K562 (cell line): ENCODE results near the gene RPTOR. TPM values are rescaled to one million over a fixed set of nuclear protein-coding genes. Genes with fewer than 3 reads are reported as not detected.

Experiments
- ATAC-seq: fragments of 200-7000 bp; cut with Tn5 transposase; 3 replicates; pipeline ENCODE4 v1.9.1; 2020; ENCODE audit warnings: moderate library complexity
- BruUV-seq: library from RNA; stranded (reverse); fragments of 400-500 nt; replicated peaks from 2 replicates; lab custom pipeline; 2021; lab: Mats Ljungman, UMichigan
- CTCF ChIA-PET: fragments of 300-600 bp; formaldehyde crosslinking; extraction: SDS; loops from one replicate; lab custom pipeline; 2021; ENCODE audit warnings: low intra/inter-chr PET ratio; lab: Yijun Ruan, JAX
- POLR2A ChIA-PET: fragments of 300-600, 350-650 bp; sonication (Branson Sonifier 250); formaldehyde crosslinking; extraction: SDS; loops from one replicate; lab custom pipeline; 2021; ENCODE audit warnings: antibody characterized with exemption, inconsistent platforms; lab: Yijun Ruan, JAX
- DNase-seq, 4 experiments: peaks; one replicate each; pipeline versions ENCODE4 v3.0.0 to v3.0.0-alpha.2; 2011 to 2018; ENCODE audit warnings: low spot score in 3 of 4, mixed read lengths in 3 of 4; ENCODE audit errors: extremely low read depth in 1 of 4
- FAIRE-seq: peaks from 2 replicates; lab custom pipeline; 2011; peaks lifted over from hg19 to GRCh38; lab: Jason Lieb, UNC
- H2AFZ ChIP-seq: 2 replicates; pipeline ENCODE4 v1.6.0; 2011; ENCODE audit warnings: low read depth, low read length, control low read depth, inconsistent platforms
- H3K27ac ChIP-seq: fragments of 200-600 bp; 3 replicates; pipeline ENCODE4 v1.8.0; 2011; ENCODE audit warnings: low read depth, mild to moderate bottlenecking, control low read depth, inconsistent platforms, low read length, moderate library complexity, mixed read lengths; ENCODE audit errors: extremely low read depth
- H3K27me3 ChIP-seq, 2 experiments: fragments of 300-600 bp in 1 of 2; 2 replicates in 1 of 2; 3 replicates in 1 of 2; pipeline versions ENCODE4 v1.6.0 to v1.8.0; 2011; ENCODE audit warnings: inconsistent platforms in 2 of 2, low read length in 2 of 2, mild to moderate bottlenecking in 1 of 2, mixed read lengths in 1 of 2, moderate library complexity in 1 of 2; ENCODE audit not compliant: control insufficient read depth in 2 of 2, insufficient read depth in 2 of 2
- H3K36me3 ChIP-seq: fragments of 300-600 bp; 3 replicates; pipeline ENCODE4 v1.8.0; 2011; ENCODE audit warnings: mild to moderate bottlenecking, low read length, inconsistent platforms; ENCODE audit not compliant: control insufficient read depth, insufficient read depth
- H3K4me1 ChIP-seq, 2 experiments: fragments of 200-600 bp in 1 of 2; replicated peaks in 1 of 2; 2 replicates in 1 of 2; 3 replicates in 1 of 2; pipeline versions ENCODE4 v1.5.1 to v1.8.0; 2011; ENCODE audit warnings: inconsistent platforms in 2 of 2, low read length in 2 of 2, mild to moderate bottlenecking in 1 of 2, mixed read lengths in 1 of 2, moderate library complexity in 1 of 2; ENCODE audit not compliant: control insufficient read depth in 2 of 2, insufficient read depth in 2 of 2
- H3K4me2 ChIP-seq: 2 replicates; pipeline ENCODE4 v1.6.1; 2011; ENCODE audit warnings: low read length, control low read depth, inconsistent platforms, mixed read lengths; ENCODE audit not compliant: insufficient read depth
- H3K4me3 ChIP-seq: fragments of 200-600 bp; sonication (generic), shearing (Covaris generic); 2 replicates; pipeline ENCODE4 v1.5.1; 2016; ENCODE audit warnings: control low read depth, inconsistent platforms
- H3K79me2 ChIP-seq: fragments of 200-600 bp; 3 replicates; pipeline ENCODE4 v1.8.0; 2011; ENCODE audit warnings: low read length, inconsistent platforms; ENCODE audit not compliant: control insufficient read depth, insufficient read depth
- H3K9ac ChIP-seq, 2 experiments: 2 replicates each; pipeline versions ENCODE4 v1.6.0 to v1.6.1; 2011; ENCODE audit warnings: low read depth in 2 of 2, low read length in 2 of 2, control low read depth in 1 of 2, inconsistent platforms in 1 of 2, mild to moderate bottlenecking in 1 of 2, mixed read lengths in 1 of 2; ENCODE audit not compliant: insufficient read depth in 1 of 2
- H3K9me1 ChIP-seq: one replicate; pipeline ENCODE4 v1.6.0; 2011; ENCODE audit warnings: inconsistent platforms, mild to moderate bottlenecking, low read length, moderate library complexity; ENCODE audit not compliant: control insufficient read depth, insufficient read depth
- H3K9me3 ChIP-seq: replicated peaks from 2 replicates; pipeline ENCODE4 v1.5.1; 2011; ENCODE audit warnings: low read depth, low read length, inconsistent platforms; ENCODE audit not compliant: control insufficient read depth, insufficient read depth
- H4K20me1 ChIP-seq: replicated peaks from 2 replicates; pipeline ENCODE4 v1.6.1; 2011; ENCODE audit warnings: low read length, inconsistent platforms, mixed read lengths; ENCODE audit not compliant: control insufficient read depth, insufficient read depth
- CBFA2T2 ChIP-seq: fragments of 450-650 bp; conservative IDR thresholded peaks from 2 replicates; pipeline ENCODE4 v1.6.1; 2017; ENCODE audit warnings: mild to moderate bottlenecking
- CREM ChIP-seq: IDR thresholded peaks from 2 replicates; pipeline ENCODE4 v1.6.1; 2014; ENCODE audit warnings: antibody characterized with exemption, low read depth
- ELF1 ChIP-seq: fragments of 200-800 bp; sonication (Bioruptor generic); IDR thresholded peaks from 2 replicates; pipeline ENCODE4 v1.6.1; 2016; ENCODE audit warnings: missing genetic modification characterization, missing compliant biosample characterization
- ESRRB ChIP-seq: fragments of 250-450 bp; sonication (Bioruptor Pico); IDR thresholded peaks from 2 replicates; pipeline ENCODE4 v1.5.0; 2020; ENCODE audit warnings: mild to moderate bottlenecking, moderate library complexity, borderline replicate concordance
- KAT2B ChIP-seq: IDR thresholded peaks from one replicate; pipeline ENCODE4 v1.6.1; 2012; ENCODE audit warnings: low read depth, mild to moderate bottlenecking, control low read depth, inconsistent platforms, low read length, moderate library complexity
- MCM2 ChIP-seq: fragments of 450-650 bp; IDR thresholded peaks from 2 replicates; pipeline ENCODE4 v1.6.1; 2017; ENCODE audit warnings: low read depth, mild to moderate bottlenecking
- MTA2 ChIP-seq: fragments of 450-650 bp; IDR thresholded peaks from 2 replicates; pipeline ENCODE4 v1.6.1; 2016; ENCODE audit warnings: low read depth
- SRSF9 ChIP-seq: fragments of 200-400 bp; formaldehyde crosslinking; IDR thresholded peaks from 2 replicates; pipeline ENCODE4 v1.6.1; 2017; ENCODE audit warnings: low read depth, low read length, borderline replicate concordance
- TAF9B ChIP-seq: fragments of 450-650 bp; IDR thresholded peaks from 2 replicates; pipeline ENCODE4 v1.6.1; 2018; ENCODE audit warnings: mild to moderate bottlenecking; ENCODE audit not compliant: partially characterized antibody
- U2AF1 ChIP-seq: fragments of 200-400 bp; formaldehyde crosslinking; optimal IDR thresholded peaks from 2 replicates; pipeline ENCODE3; 2017; ENCODE audit warnings: mild to moderate bottlenecking, low read depth, low read length, moderate library complexity
- ZKSCAN3 ChIP-seq: fragments of 250-450 bp; sonication (Bioruptor Pico); IDR thresholded peaks from 2 replicates; pipeline ENCODE4 v1.4.0; 2020
- ZNF699 ChIP-seq: fragments of 250-450 bp; sonication (Bioruptor Pico); IDR thresholded peaks from 2 replicates; pipeline ENCODE4 v1.8.0; 2021; ENCODE audit warnings: mild to moderate bottlenecking, moderate library complexity; ENCODE audit not compliant: insufficient replicate concordance
- WGBS: fragments of 100-300 bp; shearing (Covaris generic); methylation state at CpG from one replicate; pipeline ENCODE4 v1.1.6; 2016; ENCODE audit warnings: low coverage, mixed read lengths; ENCODE audit not compliant: insufficient coverage; ENCODE audit errors: missing lambda C conversion rate; 5-methylcytosine and 5-hydroxymethylcytosine counted together
- in situ Hi-C: fragments of 300-500 bp; cut with MboI; formaldehyde crosslinking; loops from 4 replicates; pipeline ENCODE4 v1.15.0; 2018; ENCODE audit warnings: inconsistent platforms, mixed read lengths
- intact Hi-C: fragments of 100-400 bp; cut with micrococcal nuclease; formaldehyde crosslinking; loops from 2 replicates; pipeline ENCODE4 v1.14.2; 2022
- polyA plus RNA-seq, 8 experiments: library from polyadenylated mRNA; depleted of rRNA in 4 of 8; stranded (reverse) in 5 of 8; unstranded in 3 of 8; fragments of >200 nt; fragmentation: Nextera tagmentation in 2 of 8; fragmentation: Illumina TruSeq in 1 of 8; extraction: Ambion mirVana in 2 of 8; extraction: Trizol in 1 of 8; gene quantifications; 2 replicates each; pipeline versions ENCODE4 v1.2.1 to v1.2.3, GENCODE V29; 2011 to 2014; ENCODE audit warnings: inconsistent platforms in 1 of 8, missing spikeins in 1 of 8
- total RNA-seq, 7 experiments: library from RNA; depleted of rRNA in 6 of 7; stranded (reverse); fragments of >200 nt in 6 of 7; fragmentation: Illumina TruSeq in 2 of 7; extraction: Trizol in 2 of 7; gene quantifications; 2 replicates each; pipeline versions ENCODE4 v1.2.1 to v1.2.3, GENCODE V29; 2011 to 2021; ENCODE audit warnings: low replicate concordance in 1 of 7
- TF ChIP-seq, protein P1 (sequence below): sonication (generic); formaldehyde crosslinking; IDR thresholded peaks from 2 replicates; pipeline ENCODE4 v1.8.0; 2022; ENCODE audit warnings: mild to moderate bottlenecking, missing genetic modification reagents, borderline replicate concordance
- TF ChIP-seq, protein P2 (sequence below): fragments of 250-450 bp; sonication (Bioruptor Pico); IDR thresholded peaks from 2 replicates; pipeline ENCODE4 v1.8.0; 2022; ENCODE audit warnings: inconsistent platforms

Gene RPTOR
- total and polyA plus RNA-seq, 9 of the 15 experiments (the other 6 are each of a cell fraction or from before 2014, with no cell fraction given): 0.24 to 54.1 (median 10.2) TPM

DNA sequence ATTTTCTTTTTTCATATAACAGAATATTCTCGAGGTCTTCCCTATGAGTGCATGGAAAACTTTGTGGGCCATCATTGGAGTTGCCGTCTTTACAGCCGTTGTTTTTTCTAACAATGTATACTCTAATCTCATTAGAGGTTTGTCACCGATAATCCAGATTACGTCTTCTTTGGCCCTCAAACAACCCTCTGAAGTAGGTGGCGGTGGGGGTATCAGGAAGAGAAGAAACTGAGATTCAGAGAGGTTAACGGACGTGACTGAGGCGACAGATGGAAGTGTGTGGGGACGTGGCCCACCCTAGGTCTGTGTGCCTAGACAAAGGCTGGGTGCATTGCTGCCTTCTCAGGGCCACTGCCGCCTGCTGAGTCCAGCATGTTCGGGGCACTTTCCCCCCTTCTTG lies 63.7 kb downstream of the RPTOR start:
- no peak for FAIRE-seq

DNA sequence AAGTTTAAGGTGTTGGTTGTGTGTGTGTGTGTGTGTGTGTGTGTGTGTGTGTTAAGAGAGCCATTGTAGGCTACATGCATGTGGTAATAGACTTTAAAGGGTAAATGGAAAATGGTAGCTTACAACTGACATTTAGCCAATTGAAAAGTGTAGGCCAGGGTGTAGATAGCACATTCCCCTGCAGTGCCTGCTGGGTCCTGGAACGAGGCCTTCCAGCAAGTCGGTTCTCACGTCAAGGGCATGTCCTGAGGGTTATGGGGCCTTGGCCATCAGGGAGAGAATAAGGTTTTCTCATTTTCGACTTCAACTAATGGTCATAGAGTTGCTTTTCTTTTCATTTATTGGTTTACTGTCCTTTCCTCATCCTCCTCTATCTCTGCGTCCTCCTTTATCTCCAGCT lies 65.1 kb downstream of the RPTOR start:
- no peak for FAIRE-seq
- H3K79me2 ChIP-seq: peaks cover 94% of the 10 kb centered on the region
- ChIA-PET POLR2A (no interaction called here), CTCF (no interaction called here)
- H3K4me3 ChIP-seq: no peak overlapping the region
- H3K4me1 ChIP-seq: peaks cover 8 to 9% of the 10 kb centered on the region in 2 experiments
- no peak overlapping the region for H3K27ac ChIP-seq
- no peaks in the 10 kb centered on the region for H3K27me3 ChIP-seq
- H3K36me3 ChIP-seq: no peaks in the 10 kb centered on the region
- no TSS peak for BruUV-seq
- H3K9ac ChIP-seq: no peak overlapping the region
- no peak for DNase-seq
- no peak overlapping the region for H2AFZ ChIP-seq
- H3K9me1 ChIP-seq: no peaks in the 10 kb centered on the region
- in situ Hi-C loops: no loop called here
- no peaks in the 10 kb centered on the region for H3K9me3 ChIP-seq
- intact Hi-C loops: no loop called here
- H4K20me1 ChIP-seq: peaks cover 30% of the 10 kb centered on the region
- ATAC-seq: no peak
- H3K4me2 ChIP-seq: no peak overlapping the region
- WGBS: 62% methylated on average over 5 of the region's 5 CpGs
- TF ChIP-seq U2AF1: no peak
- no peak for TF ChIP-seq ESRRB (CRISPR knock-in tag)
- TF ChIP-seq, protein P1, sequence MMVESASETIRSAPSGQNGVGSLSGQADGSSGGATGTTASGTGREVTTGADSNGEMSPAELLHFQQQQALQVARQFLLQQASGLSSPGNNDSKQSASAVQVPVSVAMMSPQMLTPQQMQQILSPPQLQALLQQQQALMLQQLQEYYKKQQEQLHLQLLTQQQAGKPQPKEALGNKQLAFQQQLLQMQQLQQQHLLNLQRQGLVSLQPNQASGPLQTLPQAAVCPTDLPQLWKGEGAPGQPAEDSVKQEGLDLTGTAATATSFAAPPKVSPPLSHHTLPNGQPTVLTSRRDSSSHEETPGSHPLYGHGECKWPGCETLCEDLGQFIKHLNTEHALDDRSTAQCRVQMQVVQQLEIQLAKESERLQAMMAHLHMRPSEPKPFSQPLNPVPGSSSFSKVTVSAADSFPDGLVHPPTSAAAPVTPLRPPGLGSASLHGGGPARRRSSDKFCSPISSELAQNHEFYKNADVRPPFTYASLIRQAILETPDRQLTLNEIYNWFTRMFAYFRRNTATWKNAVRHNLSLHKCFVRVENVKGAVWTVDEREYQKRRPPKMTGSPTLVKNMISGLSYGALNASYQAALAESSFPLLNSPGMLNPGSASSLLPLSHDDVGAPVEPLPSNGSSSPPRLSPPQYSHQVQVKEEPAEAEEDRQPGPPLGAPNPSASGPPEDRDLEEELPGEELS: no peak
- TF ChIP-seq TAF9B: no peak
- no peak for TF ChIP-seq SRSF9
- no peak for TF ChIP-seq MTA2
- no peak for TF ChIP-seq KAT2B
- TF ChIP-seq MCM2: no peak
- TF ChIP-seq CBFA2T2: no peak
- TF ChIP-seq ELF1 (tag): no peak
- no peak for TF ChIP-seq ZNF699 (CRISPR knock-in tag)
- no peak for TF ChIP-seq ZKSCAN3

More for the DNA sequence above, 63.7 kb downstream of the RPTOR start:
- intact Hi-C loops (no loop called here), in situ Hi-C loops (no loop called here)
- DNase-seq (no peak), ATAC-seq (no peak)
- BruUV-seq: no TSS peak
- ChIA-PET POLR2A (no interaction called here), CTCF (no interaction called here)
- Histone ChIP-seq H3K4me2 (no peak overlapping the region), H4K20me1 (peaks cover 27% of the 10 kb centered on the region), H3K9me3 (no peaks in the 10 kb centered on the region), H3K4me3 (no peak overlapping the region), H3K79me2 (peaks cover 94% of the 10 kb centered on the region), H2AFZ (no peak overlapping the region), H3K9ac (peak overlapping the region in 1 of 2 experiments; percentile 14; a peak in 1 of 4 replicates), H3K9me1 (no peaks in the 10 kb centered on the region), H3K36me3 (no peaks in the 10 kb centered on the region), H3K27ac (no peak overlapping the region), H3K4me1 (peaks cover 11 to 13% of the 10 kb centered on the region in 2 experiments), H3K27me3 (no peaks in the 10 kb centered on the region)
- no peak for TF ChIP-seq CREM
- TF ChIP-seq, protein P2, sequence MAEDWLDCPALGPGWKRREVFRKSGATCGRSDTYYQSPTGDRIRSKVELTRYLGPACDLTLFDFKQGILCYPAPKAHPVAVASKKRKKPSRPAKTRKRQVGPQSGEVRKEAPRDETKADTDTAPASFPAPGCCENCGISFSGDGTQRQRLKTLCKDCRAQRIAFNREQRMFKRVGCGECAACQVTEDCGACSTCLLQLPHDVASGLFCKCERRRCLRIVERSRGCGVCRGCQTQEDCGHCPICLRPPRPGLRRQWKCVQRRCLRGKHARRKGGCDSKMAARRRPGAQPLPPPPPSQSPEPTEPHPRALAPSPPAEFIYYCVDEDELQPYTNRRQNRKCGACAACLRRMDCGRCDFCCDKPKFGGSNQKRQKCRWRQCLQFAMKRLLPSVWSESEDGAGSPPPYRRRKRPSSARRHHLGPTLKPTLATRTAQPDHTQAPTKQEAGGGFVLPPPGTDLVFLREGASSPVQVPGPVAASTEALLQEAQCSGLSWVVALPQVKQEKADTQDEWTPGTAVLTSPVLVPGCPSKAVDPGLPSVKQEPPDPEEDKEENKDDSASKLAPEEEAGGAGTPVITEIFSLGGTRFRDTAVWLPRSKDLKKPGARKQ (CRISPR knock-in tag): no peak
- 95% methylated on average over 12 of the region's 12 CpGs for WGBS
